Stimulated activated CD4-positive, alpha-beta T cell treated with anti-CD3 and anti-CD28 coated beads, Interleukin-4, amount 100 ng/mL, for 1 hour (primary cell): ENCODE results near the gene AP3B1.
"Not testable (repeated sequence)": the region's sequence is repeated elsewhere in the genome, so short reads cannot be mapped to it uniquely, and the experiment has no call there.

ENCODE experiments used
- DNase-seq: peaks from one replicate; pipeline ENCODE4 v3.0.0-alpha.2; 2020

The AP3B1 gene

DNA sequence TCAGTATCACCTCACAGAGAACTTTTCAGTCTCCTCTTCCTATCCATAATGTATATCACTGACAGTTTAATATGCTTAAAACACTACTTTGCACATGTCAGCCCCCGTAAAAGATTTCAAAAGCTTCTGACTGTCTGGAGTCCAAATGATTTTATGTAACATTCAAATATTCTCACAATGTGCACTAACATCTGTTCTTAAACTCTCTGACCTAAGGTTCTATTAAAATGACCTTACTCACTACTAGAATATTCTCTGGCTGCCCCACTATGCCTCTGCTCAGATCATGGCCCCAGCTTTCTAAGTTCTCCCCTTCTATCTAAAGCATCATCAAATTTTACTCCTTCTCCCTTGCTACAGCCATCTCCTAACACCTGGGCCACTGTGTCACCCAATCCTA, 52.5 kb downstream of the AP3B1 start:
- no peak for DNase-seq

DNA sequence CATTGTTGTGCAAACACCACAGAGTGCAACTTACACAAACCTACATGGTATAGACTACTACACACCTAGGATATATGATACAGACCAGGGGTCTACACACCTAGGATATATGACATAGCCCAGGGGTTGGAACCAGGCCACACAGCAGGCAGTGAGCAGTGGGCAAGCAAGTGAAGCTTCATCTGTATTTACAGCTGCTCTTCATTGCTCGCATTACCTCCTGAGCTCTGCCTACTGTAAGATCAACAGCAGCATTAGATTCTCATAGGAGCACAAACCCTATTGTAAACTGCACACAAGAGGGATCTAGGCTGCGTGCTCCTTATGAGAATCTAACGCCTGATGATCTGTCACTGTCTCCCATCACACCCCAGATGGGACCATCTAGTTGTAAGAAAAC, 56.6 kb downstream of the AP3B1 start:
- DNase-seq: no peak

DNA sequence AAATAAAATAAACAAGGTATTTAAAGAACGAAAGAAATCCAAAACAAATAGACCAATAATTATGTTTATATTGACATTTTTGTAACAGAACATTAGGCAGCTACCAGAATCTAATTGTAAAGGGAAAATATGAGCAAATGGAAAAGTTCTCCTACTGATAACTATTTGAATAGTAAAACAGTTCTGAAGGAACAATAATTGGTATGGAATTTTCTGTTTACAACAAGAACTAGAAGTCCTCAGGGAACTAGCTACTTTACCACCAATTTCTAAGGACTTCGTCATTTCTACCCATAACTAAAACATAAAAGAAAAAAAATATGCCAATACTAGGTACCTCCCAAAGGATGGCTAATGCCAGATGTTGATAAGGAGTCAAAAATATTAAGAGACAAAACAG, 58.5 kb downstream of the AP3B1 start:
- no peak for DNase-seq

DNA sequence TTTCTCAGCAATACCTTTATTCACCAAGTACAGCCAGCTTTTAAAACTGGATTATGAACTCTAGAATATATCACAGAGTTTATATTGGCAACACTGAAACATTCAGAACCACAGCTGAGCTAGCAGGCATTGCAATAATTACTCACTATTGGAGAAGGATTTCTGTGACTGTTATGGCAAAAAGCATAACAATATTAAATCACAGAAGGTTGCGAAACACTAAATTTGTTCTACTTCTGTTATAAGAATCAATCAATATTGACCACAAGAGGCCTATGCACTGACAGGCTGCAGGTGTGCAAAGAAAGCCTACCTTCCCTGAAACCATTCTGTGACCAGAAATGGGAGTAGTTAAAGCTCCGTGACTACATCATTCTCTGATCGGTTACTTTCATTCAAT, 59.2 kb downstream of the AP3B1 start:
- no peak for DNase-seq

DNA sequence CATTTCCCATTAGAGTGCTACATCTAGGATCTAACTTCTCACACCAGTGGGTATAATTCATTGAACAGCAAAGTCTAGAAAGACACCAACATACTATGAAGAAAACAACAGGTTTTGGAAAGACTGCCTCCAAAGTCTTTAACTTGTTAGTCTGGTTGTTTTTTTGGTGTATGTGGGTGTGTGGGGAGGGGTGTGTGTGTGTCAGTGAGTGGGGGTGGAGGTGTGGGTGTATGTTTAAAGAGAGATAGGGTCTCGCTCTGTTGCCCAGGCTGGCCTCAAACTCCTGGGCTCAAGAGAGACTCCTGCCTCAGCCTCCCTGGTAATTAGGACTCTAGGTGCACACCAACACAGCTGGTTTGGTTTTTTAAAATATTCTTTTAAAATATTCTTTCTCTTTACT, 59.7 kb downstream of the AP3B1 start:
- DNase-seq: no peak

DNA sequence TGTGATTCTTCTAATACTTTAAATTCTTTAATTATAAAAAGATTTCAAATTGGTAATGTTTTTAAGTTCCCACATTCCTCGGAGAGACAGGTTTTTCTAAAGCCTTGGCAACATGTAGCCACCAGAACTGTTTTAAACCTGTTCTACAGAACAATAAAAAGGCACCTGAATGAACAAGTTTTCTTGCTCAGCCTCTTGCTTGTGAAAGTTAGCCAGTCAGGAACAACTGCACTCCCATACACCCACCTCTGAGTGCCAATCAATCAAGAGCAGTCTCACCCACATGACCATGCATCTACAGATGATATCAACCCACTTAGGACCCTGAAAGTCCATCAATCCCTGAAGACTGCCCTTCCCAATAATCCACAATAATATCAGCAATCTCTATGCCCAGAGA, 62.3 kb downstream of the AP3B1 start:
- DNase-seq: no peak

DNA sequence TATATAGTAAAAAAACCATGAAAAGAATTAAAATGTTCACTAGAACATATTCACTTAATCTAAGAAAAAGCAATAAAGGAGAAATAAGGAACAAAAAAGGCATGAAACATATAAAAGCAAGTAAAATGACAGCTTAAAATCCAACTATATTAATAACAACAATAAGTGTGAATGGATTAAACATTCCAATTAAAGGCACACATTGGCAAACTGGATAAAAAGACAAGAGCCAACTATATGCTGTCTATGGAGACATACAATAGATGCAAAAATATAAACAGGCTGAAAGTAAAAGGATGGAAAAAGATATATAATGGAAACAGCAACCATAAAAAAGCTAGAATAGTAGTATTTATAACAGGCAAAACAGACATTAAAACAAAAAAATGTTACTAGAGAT, 70.1 kb downstream of the AP3B1 start:
- DNase-seq: no peak

DNA sequence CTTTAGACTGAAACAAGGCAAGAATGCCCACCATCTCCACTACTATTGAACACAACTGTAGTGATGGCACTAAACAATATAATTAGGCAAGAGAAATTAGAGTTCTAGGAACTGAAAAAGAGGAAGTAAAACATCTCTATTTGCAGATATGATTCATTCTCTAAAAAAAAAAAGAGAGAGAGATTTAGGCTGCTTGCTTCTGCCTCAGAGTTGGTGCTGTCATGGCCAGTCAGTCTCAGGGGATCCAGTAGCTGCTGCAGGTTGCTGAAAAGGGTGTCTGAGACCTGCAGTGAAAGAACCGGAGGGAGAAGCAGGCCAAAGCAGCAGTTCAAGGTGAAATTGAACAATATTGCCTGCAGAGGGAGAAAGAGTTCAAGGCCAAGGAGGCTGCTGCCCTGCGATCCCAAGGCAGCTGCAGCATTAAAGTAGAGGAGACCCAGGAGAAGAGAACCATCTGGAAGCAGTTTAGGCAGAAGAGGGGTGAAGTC, 72.5 kb downstream of the AP3B1 start:
- DNase-seq: no peak

DNA sequence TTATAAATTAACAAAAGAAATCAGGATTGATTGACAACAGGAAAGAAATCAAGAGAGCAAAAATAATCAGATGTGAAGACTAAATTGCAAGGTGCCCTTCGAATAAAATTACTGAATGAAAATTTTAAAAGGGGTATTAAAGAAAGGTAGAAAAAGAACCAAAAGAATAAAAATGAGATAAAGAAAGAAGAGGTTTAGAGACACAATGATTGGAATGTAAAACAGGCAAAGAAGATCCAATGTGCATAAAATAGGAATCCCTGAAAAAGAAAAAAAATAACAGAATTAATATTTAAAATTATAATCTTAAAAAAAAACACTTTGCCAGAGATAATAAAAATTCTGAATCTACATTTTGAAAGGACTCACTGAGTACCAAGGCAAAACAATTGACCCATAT, 73.0 kb downstream of the AP3B1 start:
- DNase-seq: no peak

DNA sequence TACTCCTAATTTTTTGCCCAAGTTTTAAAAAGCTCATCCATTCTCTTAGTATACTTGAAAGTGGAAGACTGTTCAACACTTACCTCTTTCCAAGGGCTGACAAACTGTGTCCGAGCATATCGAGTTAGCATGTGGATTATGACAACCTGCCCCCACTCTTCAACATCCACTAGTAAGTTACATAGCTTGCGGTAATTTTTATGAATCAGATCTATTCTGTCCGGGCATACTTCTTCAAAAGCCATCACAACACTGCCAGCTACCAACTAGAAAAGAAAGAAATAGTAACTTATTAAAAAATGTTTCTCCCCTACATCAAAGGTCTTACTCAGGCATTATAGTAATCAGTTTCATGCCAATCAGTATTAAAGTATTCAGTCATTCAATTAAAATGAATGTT, 78.5 kb downstream of the AP3B1 start:
- no peak for DNase-seq

DNA sequence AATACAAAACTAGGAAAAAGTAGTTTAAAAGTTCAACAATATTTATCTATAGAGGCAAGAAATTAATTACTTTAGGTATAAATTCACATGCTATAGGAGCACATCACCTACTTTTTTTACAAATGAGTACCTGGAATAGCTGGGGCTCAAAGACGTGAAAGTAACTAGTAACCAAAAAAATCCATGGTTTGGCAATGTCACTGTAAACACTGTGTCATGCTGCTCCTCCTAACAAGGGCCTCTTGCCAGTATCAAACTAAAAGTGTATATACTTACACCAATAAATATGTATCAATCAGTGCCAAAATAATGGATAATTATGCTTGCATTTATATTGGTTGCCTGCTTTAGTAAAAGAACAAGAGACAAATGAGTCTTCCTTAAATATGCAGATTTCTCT, 78.9 kb downstream of the AP3B1 start:
- no peak for DNase-seq

DNA sequence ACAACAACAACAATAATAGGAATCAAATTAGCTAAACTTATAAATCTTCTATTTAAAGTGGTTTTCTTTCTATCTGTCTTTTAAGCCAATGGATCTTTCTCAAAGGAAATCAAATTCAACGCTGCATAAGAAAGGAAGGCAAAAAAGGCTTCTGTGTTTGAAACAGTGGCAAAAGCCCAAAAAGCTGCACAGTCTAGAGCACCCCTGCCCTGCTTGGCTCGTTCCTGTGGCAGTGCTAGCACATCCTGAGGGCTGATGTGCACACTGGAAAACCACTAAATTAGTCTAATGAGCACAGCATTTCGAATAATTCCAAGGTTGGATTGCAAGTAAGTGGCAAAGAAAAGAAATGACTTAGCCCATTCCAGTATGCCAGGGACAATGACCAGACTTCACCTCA, 80.7 kb downstream of the AP3B1 start:
- DNase-seq: no peak

DNA sequence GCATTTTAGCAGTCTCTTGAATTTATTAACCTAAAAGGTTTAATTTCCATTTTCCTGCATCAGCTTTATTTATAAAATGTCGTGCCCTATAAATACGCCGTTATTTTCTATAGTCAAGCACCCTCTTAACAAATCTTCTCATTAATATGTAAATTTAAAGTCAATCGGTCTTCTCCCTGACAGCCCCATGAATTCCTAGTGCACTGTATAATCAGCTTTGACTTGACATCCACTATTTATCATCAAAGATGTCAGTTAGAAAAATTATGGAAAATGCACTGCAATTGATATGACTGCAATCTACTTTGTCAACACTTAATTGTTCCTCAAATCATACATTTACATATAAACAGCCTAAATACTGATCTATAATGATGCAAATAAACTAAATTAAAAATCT, 83.4 kb downstream of the AP3B1 start:
- no peak for DNase-seq

DNA sequence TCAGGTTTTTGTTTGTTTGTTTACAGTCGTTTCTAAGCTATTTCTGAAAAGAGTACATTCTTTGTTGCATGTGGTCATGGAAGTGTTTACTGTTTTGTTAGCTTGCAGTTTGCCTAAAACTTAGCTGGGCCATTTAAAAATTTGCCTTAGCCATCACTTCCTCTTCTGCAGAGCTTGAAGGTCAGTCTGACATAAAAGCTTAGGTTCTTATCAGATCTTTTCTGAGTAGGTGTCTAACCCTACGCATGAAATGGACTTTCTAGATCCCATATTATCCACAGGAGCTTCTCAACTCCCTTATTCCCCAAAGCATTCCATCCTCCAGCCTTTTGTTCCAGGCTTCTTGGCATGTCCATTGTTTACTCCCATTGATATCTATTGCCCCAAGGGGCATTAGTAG, 90.3 kb downstream of the AP3B1 start:
- DNase-seq: no peak

DNA sequence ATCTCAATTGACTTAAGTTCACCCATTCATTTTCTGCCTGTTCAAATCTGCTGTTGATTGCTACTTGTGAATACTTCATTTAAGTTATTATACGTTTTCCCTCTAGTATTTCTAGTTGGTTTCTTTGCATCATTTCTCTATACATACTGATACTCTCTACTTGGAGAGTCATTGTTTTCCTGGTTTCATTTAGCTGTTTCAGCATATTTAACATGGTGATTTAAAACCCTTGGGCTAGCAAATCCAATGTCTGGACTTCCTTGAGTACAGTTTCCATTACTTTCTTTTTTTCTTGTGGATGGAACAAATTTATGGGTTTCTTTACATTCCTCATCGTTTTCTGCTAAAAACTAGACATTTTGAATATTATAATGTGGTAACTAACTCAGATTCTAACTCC, 90.7 kb downstream of the AP3B1 start:
- DNase-seq: no peak

DNA sequence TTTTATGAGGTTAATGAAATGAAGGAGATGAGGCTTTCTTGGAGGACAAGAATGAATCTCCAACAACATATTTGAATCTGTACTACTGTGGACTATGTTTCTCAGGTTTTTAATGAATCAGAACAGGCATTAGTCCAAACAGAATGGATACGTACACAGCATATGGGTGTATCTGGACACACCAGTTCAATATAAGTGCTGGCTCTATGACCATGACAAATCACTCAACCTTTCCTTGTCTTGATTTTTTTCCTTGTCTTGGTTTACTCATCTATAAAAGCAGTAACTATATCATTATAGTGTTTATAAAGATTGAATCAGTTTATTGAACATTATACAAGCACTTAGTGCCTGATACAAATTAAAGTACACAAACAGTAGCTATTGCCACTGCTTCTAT, 104.1 kb downstream of the AP3B1 start:
- no peak for DNase-seq

DNA sequence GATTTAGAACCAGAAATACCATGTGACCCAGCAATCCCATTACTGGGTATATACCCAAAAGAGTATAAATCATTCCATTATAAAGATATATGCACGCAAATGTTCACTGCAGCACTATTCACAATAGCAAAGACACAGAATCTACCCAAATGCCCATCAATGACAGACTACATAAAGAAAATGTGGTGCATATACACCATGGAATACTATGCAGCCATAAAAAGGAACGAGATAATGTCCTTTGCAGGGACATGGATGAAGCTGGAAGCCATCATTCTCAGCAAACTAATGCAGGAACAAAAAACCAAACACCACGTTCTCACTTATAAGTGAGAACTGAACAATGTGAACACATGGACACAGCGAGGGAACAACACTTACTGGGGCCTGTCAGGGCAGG, 105.8 kb downstream of the AP3B1 start:
- not testable (repeated sequence) for DNase-seq

DNA sequence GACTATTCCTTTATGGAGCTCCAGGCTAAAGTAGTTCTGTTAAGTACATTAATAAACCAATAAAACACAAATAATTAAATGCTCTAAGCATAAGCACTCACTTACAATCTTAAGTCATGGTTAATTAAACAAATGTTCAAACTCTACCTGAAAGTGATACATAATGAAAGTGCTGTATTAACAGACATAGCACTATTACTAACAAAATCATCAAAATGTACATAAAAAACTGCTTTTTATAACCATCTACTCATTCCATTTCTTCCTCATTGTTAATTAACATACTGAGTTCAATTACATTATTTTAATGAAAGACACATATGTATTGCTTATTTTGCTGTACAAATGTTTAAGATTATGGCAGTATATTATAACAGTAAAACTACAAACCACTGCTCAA, 107.3 kb downstream of the AP3B1 start:
- no peak for DNase-seq

DNA sequence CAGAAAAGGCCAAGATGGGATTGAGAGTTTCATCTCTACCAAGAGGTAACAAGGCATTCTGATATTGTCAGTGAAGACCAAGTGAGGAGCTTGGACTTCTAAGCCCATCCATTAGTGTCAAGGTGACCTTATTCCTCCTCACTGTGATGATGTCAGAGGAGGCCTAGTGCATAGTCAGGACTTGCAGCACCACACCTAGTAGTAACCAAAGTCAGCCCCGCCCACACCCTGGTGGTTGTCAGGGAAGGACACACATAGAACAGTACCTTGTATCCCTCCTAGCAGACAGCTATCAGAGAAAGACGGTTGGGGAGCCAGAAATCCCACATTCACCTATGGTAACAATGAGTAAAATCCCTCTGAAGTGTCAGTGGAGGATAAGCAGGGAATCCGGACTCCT, 111.7 kb downstream of the AP3B1 start:
- no peak for DNase-seq

DNA sequence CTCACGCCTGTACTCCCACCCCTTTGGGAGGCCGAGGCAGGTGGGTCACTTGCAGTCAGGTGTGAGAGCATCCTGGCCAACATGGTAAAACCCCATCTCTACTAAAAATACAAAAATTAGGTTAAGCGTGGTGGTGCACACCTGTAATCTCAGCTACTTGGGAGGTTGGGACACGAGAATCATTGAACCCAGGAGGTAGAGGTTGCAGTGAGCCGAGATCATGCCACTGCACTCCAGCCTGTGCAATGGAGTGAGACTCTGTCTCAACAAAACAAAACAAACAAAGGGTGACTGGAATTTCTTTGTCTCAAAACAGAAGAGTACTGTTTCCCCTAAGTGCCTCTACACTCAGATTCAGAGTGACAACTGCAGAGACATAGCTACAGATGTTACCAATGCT, 116.1 kb downstream of the AP3B1 start:
- no peak for DNase-seq

DNA sequence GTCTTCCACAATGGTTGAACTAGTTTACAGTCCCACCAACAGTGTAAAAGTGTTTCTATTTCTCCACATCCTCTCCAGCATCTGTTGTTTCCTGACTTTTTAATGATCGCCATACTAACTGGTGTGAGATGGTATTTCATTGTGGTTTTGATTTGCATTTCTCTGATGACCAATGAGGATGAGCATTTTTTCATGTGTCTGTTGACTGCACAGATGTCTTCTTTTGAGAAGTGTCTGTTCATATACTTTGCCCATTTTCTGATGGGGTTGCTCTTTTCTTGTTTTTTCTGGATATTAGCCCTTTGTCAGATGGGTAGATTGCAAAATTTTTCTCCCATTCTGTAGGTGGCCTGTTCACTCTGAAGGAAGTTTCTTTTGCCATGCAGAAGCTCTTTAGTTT, 124.2 kb downstream of the AP3B1 start:
- DNase-seq: not testable (repeated sequence)

DNA sequence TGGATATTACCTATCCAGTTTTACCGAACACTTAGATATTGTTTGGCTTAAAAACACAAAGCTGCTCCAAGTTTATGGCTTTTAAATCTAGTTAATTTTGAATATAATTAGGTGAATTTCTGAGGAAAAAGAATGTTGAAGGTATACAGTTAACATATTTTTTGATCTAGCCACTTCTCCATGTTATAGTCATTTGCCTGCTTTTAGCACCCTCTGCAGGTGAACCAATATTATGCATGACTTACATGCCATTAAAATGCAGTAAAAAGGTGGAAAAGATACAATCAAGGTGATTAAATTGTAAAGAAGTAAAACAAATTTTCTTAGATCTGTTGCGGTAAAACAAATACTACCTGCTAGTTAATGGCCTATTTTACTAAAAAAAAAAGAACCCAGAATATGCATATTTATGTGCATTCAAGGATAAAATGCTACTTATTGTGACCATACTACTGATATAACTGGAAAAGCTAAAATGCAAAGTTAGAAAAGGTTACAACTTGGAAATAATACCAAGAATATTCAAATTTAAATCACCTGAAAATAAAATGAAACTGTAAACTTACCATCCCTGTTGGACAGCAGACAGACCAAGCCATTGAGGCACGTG, 132.1 kb downstream of the AP3B1 start:
- no peak for DNase-seq

DNA sequence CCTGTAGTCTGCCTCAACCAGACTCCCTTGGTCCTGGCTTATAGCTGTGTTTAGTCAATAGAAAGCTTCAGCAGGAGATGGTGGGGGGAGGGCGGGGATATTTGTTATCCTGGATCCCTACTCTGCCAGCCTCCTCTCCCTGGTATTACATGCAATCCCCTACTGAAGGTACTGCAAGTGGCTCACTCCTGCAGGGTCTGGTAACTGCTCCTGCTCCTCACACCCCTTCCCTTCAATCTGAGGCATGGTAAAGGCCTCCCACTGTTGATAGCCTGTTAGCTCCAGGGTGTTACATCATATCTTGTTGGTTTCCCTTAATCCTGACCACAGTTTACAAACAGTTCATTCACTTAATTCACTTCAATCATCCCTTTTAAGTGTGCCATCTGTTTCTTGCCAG, 137.5 kb downstream of the AP3B1 start:
- no peak for DNase-seq

DNA sequence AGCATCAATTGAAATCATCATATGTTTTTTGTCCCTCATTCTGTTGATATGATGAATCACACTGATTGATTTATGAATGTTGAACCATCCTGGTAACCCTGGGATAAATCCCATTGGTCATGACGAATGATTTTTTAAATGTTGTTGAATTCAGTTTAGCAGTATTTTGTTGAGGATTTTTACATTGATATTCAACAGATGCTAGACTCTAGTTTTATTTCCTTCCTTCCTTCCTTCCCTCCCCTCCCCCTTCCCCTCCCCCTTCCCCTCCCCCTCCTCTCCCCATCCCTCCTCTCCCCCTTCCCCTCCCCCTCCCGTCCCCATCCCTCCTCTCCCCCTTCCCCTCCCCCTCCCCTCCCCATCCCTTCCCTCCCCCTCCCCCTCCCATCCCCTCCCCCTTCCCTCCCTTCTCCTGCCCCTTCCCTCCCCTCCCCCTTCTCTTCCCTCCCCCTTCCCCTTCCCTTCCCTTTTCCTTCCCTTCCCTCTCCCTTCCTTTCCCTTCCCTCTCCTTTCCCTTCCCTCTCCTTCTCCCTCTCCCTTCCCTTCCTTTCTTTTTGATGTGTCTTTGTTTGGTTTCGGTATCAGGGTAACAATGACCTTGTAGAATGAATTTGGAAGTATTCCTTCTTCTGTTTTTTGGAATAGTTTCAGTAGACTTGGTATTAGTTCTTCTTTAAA, 142.8 kb downstream of the AP3B1 start:
- no peak for DNase-seq

DNA sequence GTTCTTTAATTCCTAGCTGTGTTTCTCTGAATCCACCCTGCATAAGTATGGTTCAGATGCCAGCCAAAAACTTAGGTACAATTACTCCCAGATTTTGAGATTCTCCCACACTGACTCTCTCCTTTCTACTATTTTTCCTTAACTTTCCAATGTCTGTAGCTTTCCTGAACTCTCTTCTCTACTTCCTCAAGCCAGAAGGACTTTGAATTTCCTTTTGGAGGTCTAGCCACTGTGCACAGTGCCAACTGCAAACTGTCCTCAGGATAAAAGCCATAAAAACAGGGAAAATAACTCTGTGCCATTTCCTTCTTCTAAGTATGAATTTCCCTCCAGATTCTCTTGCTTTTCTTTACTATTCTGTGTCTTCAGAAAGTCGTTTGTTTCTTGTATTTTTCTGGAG, 157.2 kb downstream of the AP3B1 start:
- no peak for DNase-seq
